Lung (tissue), 12 donors: ENCODE measurements around the gene SP6. TPM values are rescaled to one million over a fixed set of nuclear protein-coding genes. Genes with fewer than 3 reads are reported as not detected.
A peak's percentile ranks its signal among the peaks of the same experiment; 100 is the strongest.

Experiments
- ATAC-seq: fragments of 200-7000 bp; cut with Tn5 transposase; one replicate; pipeline ENCODE4 v1.9.1; 2020; ENCODE audit warnings: moderate number of reproducible peaks; ENCODE audit not compliant: insufficient read depth, low FRiP score
- DNase-seq, 3 donors: peaks; one replicate each; pipeline ENCODE4 v3.0.0-alpha.2; 2013 to 2017
- H3K27ac ChIP-seq, 2 donors: one replicate each; pipeline ENCODE4 v1.5.1; 2013; ENCODE audit warnings: mild to moderate bottlenecking in 2 of 2, moderate library complexity in 2 of 2, control low read depth in 1 of 2, inconsistent platforms in 1 of 2, low read depth in 1 of 2, low read length in 1 of 2
- H3K27me3 ChIP-seq, 3 donors: one replicate each; pipeline ENCODE4 v1.5.1; 2013; ENCODE audit warnings: low read length in 2 of 3; ENCODE audit not compliant: control insufficient read depth in 3 of 3, insufficient read depth in 3 of 3
- H3K36me3 ChIP-seq, 4 donors: one replicate each; pipeline ENCODE4 v1.5.1; 2013; ENCODE audit warnings: low read length in 4 of 4, mild to moderate bottlenecking in 1 of 4, moderate library complexity in 1 of 4; ENCODE audit not compliant: control insufficient read depth in 4 of 4, insufficient read depth in 4 of 4
- H3K4me1 ChIP-seq, 5 donors: one replicate each; pipeline ENCODE4 v1.5.1; 2013; ENCODE audit warnings: low read length in 5 of 5, mild to moderate bottlenecking in 2 of 5, moderate library complexity in 1 of 5; ENCODE audit not compliant: control insufficient read depth in 5 of 5, insufficient read depth in 5 of 5
- H3K4me3 ChIP-seq: one replicate; pipeline ENCODE4 v1.5.1; 2013; ENCODE audit warnings: mild to moderate bottlenecking, control low read depth, moderate library complexity
- H3K9ac ChIP-seq, 2 donors: one replicate each; pipeline ENCODE4 v1.5.1; 2013; ENCODE audit warnings: low read length in 2 of 2, control low read depth in 1 of 2; ENCODE audit not compliant: insufficient read depth in 1 of 2
- H3K9me3 ChIP-seq, 4 donors: one replicate each; pipeline ENCODE4 v1.5.1; 2013; ENCODE audit warnings: low read length in 3 of 4, mild to moderate bottlenecking in 1 of 4, moderate library complexity in 1 of 4; ENCODE audit not compliant: control insufficient read depth in 4 of 4, insufficient read depth in 3 of 4
- WGBS, 2 donors: extraction: QIAGEN DNeasy Blood & Tissue Kit; methylation state at CpG; one replicate each; pipeline ENCODE4 v1.1.7; 2013; 5-methylcytosine and 5-hydroxymethylcytosine counted together
- polyA plus RNA-seq, 2 donors: library from polyadenylated mRNA; stranded (reverse); fragments of 200-250 nt; gene quantifications; one replicate each; pipeline ENCODE4 v1.2.1, GENCODE V29; 2013
- total RNA-seq, 2 donors: library from RNA; depleted of rRNA in 1 of 2; stranded (reverse); fragments of >200 nt in 1 of 2; gene quantifications; one replicate each; pipeline ENCODE4 v1.2.1, GENCODE V29; 2014 to 2021
- TF ChIP-seq, protein P1 (sequence below): IDR thresholded peaks from 2 replicates; pipeline ENCODE4 v1.5.1; 2012; ENCODE audit warnings: mild to moderate bottlenecking; ENCODE audit errors: control extremely low read depth, extremely low read depth
- donor health status: control.
- donor health status: control.
- donor health status: Bipolar disorder and iron deficiency.
- donor health status: healthy.
- donor health status: DM: yes; HTN: yes; CAD: no.

Gene SP6
- total and polyA plus RNA-seq, 4 donors, result 2.3 to 4.5 (median 3.5) TPM

DNA sequence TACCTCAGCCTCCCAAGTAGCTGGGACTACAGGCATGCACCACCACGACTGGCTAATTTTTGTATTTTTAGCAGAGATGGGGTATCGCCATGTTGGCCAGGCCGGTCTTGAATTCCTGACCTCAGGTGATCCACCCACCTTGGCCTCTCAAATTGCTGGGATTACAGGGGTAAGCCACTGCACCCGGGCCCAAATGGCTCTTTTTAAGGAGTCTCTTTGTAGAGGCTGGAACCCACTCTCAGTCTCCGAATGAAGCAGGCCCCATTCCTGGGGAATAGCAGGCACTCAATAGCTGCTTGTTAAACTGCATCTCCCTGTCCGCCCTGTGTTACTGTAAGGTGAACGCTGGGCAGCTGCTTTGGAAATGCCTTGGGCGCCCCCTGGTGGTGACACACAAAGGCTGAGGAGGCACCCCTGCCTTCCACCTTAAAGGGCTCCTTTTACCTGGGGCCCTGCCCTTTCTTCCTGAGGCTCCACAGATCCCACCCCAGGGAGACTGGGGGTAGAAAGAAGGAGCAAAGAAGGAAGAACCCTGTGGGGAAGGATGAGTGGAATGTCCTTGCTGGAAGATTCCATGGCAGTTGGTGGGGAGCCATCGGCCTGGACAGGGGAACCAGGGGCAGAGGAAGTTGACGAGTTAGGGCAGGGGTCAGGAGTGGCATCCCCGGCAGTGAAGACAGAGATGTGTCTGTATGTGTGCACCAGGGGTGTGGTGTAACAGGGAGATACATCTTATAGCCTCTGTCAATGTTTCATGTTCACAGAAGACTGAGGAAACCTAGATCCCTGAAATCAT lies 39.0 kb upstream of the SP6 start:
- Histone ChIP-seq H3K36me3 (no peaks in the 10 kb centered on the region), H3K4me3 (no peak overlapping the region), H3K9ac (no peak overlapping the region), H3K9me3 (no peaks in the 10 kb centered on the region), H3K4me1 (peaks cover 0 to 17% (median 6%) of the 10 kb centered on the region in 5 donors), H3K27ac (no peak overlapping the region), H3K27me3 (no peaks in the 10 kb centered on the region)
- TF ChIP-seq, protein P1, sequence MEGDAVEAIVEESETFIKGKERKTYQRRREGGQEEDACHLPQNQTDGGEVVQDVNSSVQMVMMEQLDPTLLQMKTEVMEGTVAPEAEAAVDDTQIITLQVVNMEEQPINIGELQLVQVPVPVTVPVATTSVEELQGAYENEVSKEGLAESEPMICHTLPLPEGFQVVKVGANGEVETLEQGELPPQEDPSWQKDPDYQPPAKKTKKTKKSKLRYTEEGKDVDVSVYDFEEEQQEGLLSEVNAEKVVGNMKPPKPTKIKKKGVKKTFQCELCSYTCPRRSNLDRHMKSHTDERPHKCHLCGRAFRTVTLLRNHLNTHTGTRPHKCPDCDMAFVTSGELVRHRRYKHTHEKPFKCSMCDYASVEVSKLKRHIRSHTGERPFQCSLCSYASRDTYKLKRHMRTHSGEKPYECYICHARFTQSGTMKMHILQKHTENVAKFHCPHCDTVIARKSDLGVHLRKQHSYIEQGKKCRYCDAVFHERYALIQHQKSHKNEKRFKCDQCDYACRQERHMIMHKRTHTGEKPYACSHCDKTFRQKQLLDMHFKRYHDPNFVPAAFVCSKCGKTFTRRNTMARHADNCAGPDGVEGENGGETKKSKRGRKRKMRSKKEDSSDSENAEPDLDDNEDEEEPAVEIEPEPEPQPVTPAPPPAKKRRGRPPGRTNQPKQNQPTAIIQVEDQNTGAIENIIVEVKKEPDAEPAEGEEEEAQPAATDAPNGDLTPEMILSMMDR, result peak; percentile 95
- ATAC-seq (peak; percentile 71), DNase-seq (peak; percentile 84 to 88 (median 87))
- 40 to 43% methylated on average over 11 of the region's 11 CpGs for WGBS, 2 donors

DNA sequence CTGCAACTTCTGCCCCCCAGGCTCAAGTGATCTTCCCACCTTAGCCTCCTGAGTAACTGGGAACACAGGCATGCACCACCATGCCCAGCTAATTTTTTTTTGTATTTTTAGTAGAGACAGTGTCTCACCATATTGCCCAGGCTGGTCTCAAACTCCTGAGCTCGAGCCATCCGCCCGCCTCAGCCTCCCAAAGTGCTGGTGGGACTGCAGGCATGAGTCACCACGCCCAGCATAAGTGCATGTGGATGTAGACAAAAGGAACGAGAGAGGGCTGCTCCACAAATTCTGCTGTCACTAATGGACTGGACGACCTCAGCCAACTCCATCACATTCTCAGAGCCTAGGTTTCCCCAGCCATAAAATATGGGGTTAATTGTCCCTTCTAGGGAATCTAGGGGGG lies 37.3 kb upstream of the SP6 start:
- Histone ChIP-seq H3K9me3 (no peaks in the 10 kb centered on the region), H3K4me1 (peaks cover 0 to 26% (median 3%) of the 10 kb centered on the region in 5 donors), H3K27ac (no peak overlapping the region), H3K36me3 (no peaks in the 10 kb centered on the region), H3K4me3 (no peak overlapping the region), H3K9ac (no peak overlapping the region), H3K27me3 (no peaks in the 10 kb centered on the region)
- 79 to 84% methylated on average over 6 of the region's 6 CpGs for WGBS, 2 donors
- TF ChIP-seq, protein P1, result no peak
- no peak for ATAC-seq
- DNase-seq, result no peak

DNA sequence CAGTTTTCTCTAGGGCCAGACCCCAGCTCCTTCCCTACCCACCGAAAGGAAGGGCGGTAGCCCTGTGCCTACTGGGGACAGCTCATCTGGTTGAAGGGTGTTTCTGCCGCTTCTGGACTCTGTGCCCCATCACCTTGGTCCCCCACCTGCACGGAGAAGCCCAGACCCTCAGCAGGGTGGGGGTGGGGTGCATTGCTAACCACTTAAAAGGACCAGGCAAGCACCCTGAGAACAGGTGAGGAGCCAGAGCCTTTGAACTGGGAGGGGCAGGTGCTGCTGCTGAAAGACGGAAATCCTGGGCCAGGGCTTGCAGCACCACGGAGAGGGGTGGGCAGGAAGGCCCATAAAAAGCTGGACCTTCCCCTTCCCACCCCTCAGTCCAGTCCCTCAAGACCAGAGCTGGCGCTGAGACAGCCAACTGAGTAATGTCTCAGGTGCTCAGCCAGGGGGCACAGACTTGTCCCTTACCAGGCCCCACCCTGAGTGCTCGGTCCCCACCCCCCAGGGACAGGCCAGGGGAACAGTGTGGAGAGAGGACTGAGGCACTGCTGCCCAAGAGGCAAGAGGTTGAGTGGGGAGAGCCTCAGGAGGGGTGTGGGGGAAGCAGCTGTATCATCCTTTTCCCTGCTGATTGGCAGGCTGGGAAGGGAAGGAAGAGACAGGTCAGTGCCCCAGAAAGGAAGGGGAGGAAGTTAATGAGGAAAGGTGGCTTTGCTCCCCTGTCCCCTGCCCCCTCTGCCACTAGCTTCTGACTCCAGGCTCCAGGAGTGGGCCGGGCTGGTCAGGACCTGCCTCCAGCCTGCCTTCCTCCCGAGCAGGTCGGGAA lies 34.2 kb upstream of the SP6 start:
- no peak for ATAC-seq

More for the DNA sequence above, 34.2 kb upstream of the SP6 start:
- Histone ChIP-seq H3K4me1 (peaks cover 0 to 34% (median 10%) of the 10 kb centered on the region in 5 donors), H3K27me3 (no peaks in the 10 kb centered on the region), H3K9me3 (no peaks in the 10 kb centered on the region), H3K9ac (no peak overlapping the region), H3K27ac (peak overlapping the region in 1 of 2 donors; percentile 11), H3K4me3 (no peak overlapping the region), H3K36me3 (no peaks in the 10 kb centered on the region)
- DNase-seq, result no peak
- WGBS, 2 donors, result 66 to 71% methylated on average over 11 of the region's 11 CpGs
- TF ChIP-seq, protein P1, result no peak
